ENCODE results near the gene EPAS1. TPM values are rescaled to one million over a fixed set of nuclear protein-coding genes. Genes with fewer than 3 reads are reported as not detected.

The EPAS1 gene
- total and polyA plus RNA-seq, 2 of the 13 experiments (the other 11 are each of a cell fraction or from before 2014, with no cell fraction given) = 47.1 to 182 TPM

GRCh38 chr2:46299365-46300263, 2.4 kb downstream of the EPAS1 start (continued):
- TF ChIP-seq NRL (CRISPR knock-in tag; IDR thresholded peaks at IDR 0.05; ENCODE audit: borderline replicate concordance) = 0 out of 2 replicates have a peak, but pooled peaks have one; percentile 77
- 0 out of 2 replicates have a peak, but pooled peaks have one; percentile 33 for TF ChIP-seq YEATS2 (CRISPR knock-in tag; IDR thresholded peaks at IDR 0.05; ENCODE audit: borderline replicate concordance)
- 0 out of 2 replicates have a peak, but pooled peaks have one; percentile 24 for TF ChIP-seq SP2 (CRISPR knock-in tag; IDR thresholded peaks at IDR 0.05)
- TF ChIP-seq ZFP41 (CRISPR knock-in tag; IDR thresholded peaks at IDR 0.05; ENCODE audit: borderline replicate concordance) = no peak
- TF ChIP-seq JDP2 (CRISPR knock-in tag; IDR thresholded peaks at IDR 0.05; ENCODE audit: borderline replicate concordance) = no peak
- TF ChIP-seq IRF2 (CRISPR knock-in tag; IDR thresholded peaks at IDR 0.05) = peak; percentile 31; the same call in 1 of the 2 replicates
- TF ChIP-seq ZNF382 (CRISPR knock-in tag; IDR thresholded peaks at IDR 0.05; ENCODE audit: borderline replicate concordance) = no peak
- no peak for TF ChIP-seq KAT7 (CRISPR knock-in tag; IDR thresholded peaks at IDR 0.05; ENCODE audit: borderline replicate concordance)
- no peak for TF ChIP-seq PCBP1 (IDR thresholded peaks at IDR 0.05; ENCODE audit: borderline replicate concordance, low read depth, low read length)
- no peak for TF ChIP-seq ZNF263 (CRISPR knock-in tag; IDR thresholded peaks at IDR 0.05)
- TF ChIP-seq MEF2D (CRISPR knock-in tag; IDR thresholded peaks at IDR 0.05) = no peak
- no peak for TF ChIP-seq SOX6 (IDR thresholded peaks at IDR 0.05)
- TF ChIP-seq SOX6 (CRISPR knock-in tag; IDR thresholded peaks at IDR 0.05) = peak; percentile 53
- no peak for TF ChIP-seq ZNF746 (CRISPR knock-in tag; IDR thresholded peaks at IDR 0.05)
- TF ChIP-seq ZNF362 (CRISPR knock-in tag; IDR thresholded peaks at IDR 0.05; ENCODE audit: borderline replicate concordance) = no peak
- no peak for TF ChIP-seq GRHL1 (CRISPR knock-in tag; conservative IDR thresholded peaks at IDR 0.05)
- TF ChIP-seq ZNF205 (CRISPR knock-in tag; IDR thresholded peaks at IDR 0.05) = no peak
- no peak for TF ChIP-seq ADNP (CRISPR knock-in tag; IDR thresholded peaks at IDR 0.05)
- no peak for TF ChIP-seq ZNF207 (IDR thresholded peaks at IDR 0.05; ENCODE audit: borderline replicate concordance)
- TF ChIP-seq ZNF83 (CRISPR knock-in tag; IDR thresholded peaks at IDR 0.05; ENCODE audit: borderline replicate concordance) = no peak
- peak; percentile 86 for TF ChIP-seq ZNF296 (CRISPR knock-in tag; conservative IDR thresholded peaks at IDR 0.05)
- TF ChIP-seq ATF2 (CRISPR knock-in tag; IDR thresholded peaks at IDR 0.05) = peak; percentile 47; the same call in 1 of the 2 replicates
- peak; percentile 50; the same call in 1 of the 2 replicates for TF ChIP-seq ZSCAN9 (CRISPR knock-in tag; IDR thresholded peaks at IDR 0.05; ENCODE audit: borderline replicate concordance)
- no peak for TF ChIP-seq KDM6A (CRISPR knock-in tag; IDR thresholded peaks at IDR 0.05; ENCODE audit: low read depth)
- TF ChIP-seq ZNF251 (CRISPR knock-in tag; IDR thresholded peaks at IDR 0.05) = no peak
- no peak for TF ChIP-seq ZBTB38 (CRISPR knock-in tag; IDR thresholded peaks at IDR 0.05)
- no peak for TF ChIP-seq PRPF4 (IDR thresholded peaks at IDR 0.05; ENCODE audit: low read depth, low read length, poor library complexity, severe bottlenecking)
- 0 out of 2 replicates have a peak, but pooled peaks have one; percentile 9 for TF ChIP-seq HMG20A (CRISPR knock-in tag; IDR thresholded peaks at IDR 0.05; ENCODE audit: borderline replicate concordance)
